ENCODE results near the gene CEACAM21. TPM values are rescaled to one million over a fixed set of nuclear protein-coding genes. Genes with fewer than 3 reads are reported as not detected.

Gene CEACAM21
- polyA plus RNA-seq, 1 donor, result 0.82 TPM

- DNase-seq (ENCODE audit: low read depth), result no peak
Observed at GRCh38 chr19:41584931-41585330, 9.0 kb downstream of the CEACAM21 start.

- no peak for DNase-seq (ENCODE audit: low read depth)
Observed at GRCh38 chr19:41586064-41586463, 10.1 kb downstream of the CEACAM21 start.

- DNase-seq (ENCODE audit: low read depth), result no peak
Observed at GRCh38 chr19:41587101-41587837, 11.3 kb downstream of the CEACAM21 start.

- DNase-seq (ENCODE audit: low read depth), result no peak
Observed at GRCh38 chr19:41587838-41588210, 11.9 kb downstream of the CEACAM21 start.

- no peak for DNase-seq (ENCODE audit: low read depth)
Observed at GRCh38 chr19:41588497-41589209, 12.7 kb downstream of the CEACAM21 start.

GRCh38 chr19:41589371-41589770 lies 13.4 kb downstream of the CEACAM21 start:
- no peak for DNase-seq (ENCODE audit: low read depth)

GRCh38 chr19:41590936-41591335 lies 15.0 kb downstream of the CEACAM21 start:
- no peak for DNase-seq (ENCODE audit: low read depth)

GRCh38 chr19:41591951-41592562 lies 16.1 kb downstream of the CEACAM21 start:
- DNase-seq (ENCODE audit: low read depth), result no peak

- no peak for DNase-seq (ENCODE audit: low read depth)
Observed at GRCh38 chr19:41595258-41595889, 19.4 kb downstream of the CEACAM21 start.

GRCh38 chr19:41595890-41596280 lies 19.9 kb downstream of the CEACAM21 start:
- DNase-seq (ENCODE audit: low read depth), result no peak

GRCh38 chr19:41597600-41598041 lies 21.7 kb downstream of the CEACAM21 start:
- DNase-seq (ENCODE audit: low read depth), result no peak

- DNase-seq (ENCODE audit: low read depth), result no peak
Observed at GRCh38 chr19:41599175-41599966, 23.4 kb downstream of the CEACAM21 start.

- DNase-seq (ENCODE audit: low read depth), result no peak
Observed at GRCh38 chr19:41601771-41602170, 25.8 kb downstream of the CEACAM21 start.

- DNase-seq (ENCODE audit: low read depth), result no peak
Observed at GRCh38 chr19:41604831-41605230, 28.9 kb downstream of the CEACAM21 start.

GRCh38 chr19:41606215-41606837 lies 30.4 kb downstream of the CEACAM21 start:
- DNase-seq (ENCODE audit: low read depth), result no peak

GRCh38 chr19:41607668-41608067 lies 31.7 kb downstream of the CEACAM21 start:
- no peak for DNase-seq (ENCODE audit: low read depth)

- DNase-seq (ENCODE audit: low read depth), result no peak
Observed at GRCh38 chr19:41610789-41611188, 34.8 kb downstream of the CEACAM21 start.

- DNase-seq (ENCODE audit: low read depth), result no peak
Observed at GRCh38 chr19:41612483-41612882, 36.5 kb downstream of the CEACAM21 start.

GRCh38 chr19:41615207-41615606 lies 39.2 kb downstream of the CEACAM21 start:
- DNase-seq (ENCODE audit: low read depth), result no peak

GRCh38 chr19:41616792-41617621 lies 41.0 kb downstream of the CEACAM21 start:
- no peak for DNase-seq (ENCODE audit: low read depth)
